ENCODE results near the gene ECHS1.
A peak's percentile ranks its signal among the peaks of the same experiment; 100 is the strongest.

Gene ECHS1

GRCh38 chr10:133405844-133406527 lies 32.8 kb upstream of the ECHS1 start:
- no peak for DNase-seq (ENCODE audit: low spot score in 2 of 2)
- Mint-ChIP-seq H3K27ac (ENCODE audit: low read depth) (peak overlapping the region; percentile 19), H3K4me3 (no peak overlapping the region), H3K4me1 (peaks cover 45% of the 10 kb centered on the region), H3K9me3 (no peaks in the 10 kb centered on the region), H3K27me3 (no peaks in the 10 kb centered on the region), H3K36me3 (ENCODE audit: insufficient read depth) (peaks cover 33% of the 10 kb centered on the region)
- no peak for ATAC-seq (replicated peaks; ENCODE audit: extremely low read depth, poor library complexity, severe bottlenecking)

GRCh38 chr10:133405272-133405671 lies 32.1 kb upstream of the ECHS1 start:
- DNase-seq (ENCODE audit: low spot score in 2 of 2), result no peak
- no peak for ATAC-seq (replicated peaks; ENCODE audit: extremely low read depth, poor library complexity, severe bottlenecking)
- peaks cover 35% of the 10 kb centered on the region for H3K36me3 Mint-ChIP-seq (ENCODE audit: insufficient read depth)
- peaks cover 51% of the 10 kb centered on the region for H3K4me1 Mint-ChIP-seq
- no peak overlapping the region for H3K4me3 Mint-ChIP-seq
- H3K9me3 Mint-ChIP-seq, result no peaks in the 10 kb centered on the region
- H3K27me3 Mint-ChIP-seq, result no peaks in the 10 kb centered on the region
- H3K27ac Mint-ChIP-seq (ENCODE audit: low read depth), result no peak overlapping the region

- Mint-ChIP-seq H3K27ac (ENCODE audit: low read depth) (no peak overlapping the region), H3K4me1 (peaks cover 42% of the 10 kb centered on the region), H3K27me3 (no peaks in the 10 kb centered on the region), H3K9me3 (no peaks in the 10 kb centered on the region), H3K4me3 (no peak overlapping the region), H3K36me3 (ENCODE audit: insufficient read depth) (peaks cover 38% of the 10 kb centered on the region)
- ATAC-seq (replicated peaks; ENCODE audit: extremely low read depth, poor library complexity, severe bottlenecking) (no peak), DNase-seq (ENCODE audit: low spot score in 2 of 2) (no peak)
Observed at GRCh38 chr10:133403784-133404183, 30.6 kb upstream of the ECHS1 start.

- Mint-ChIP-seq H3K4me3 (no peak overlapping the region), H3K27me3 (no peaks in the 10 kb centered on the region), H3K4me1 (peaks cover 39% of the 10 kb centered on the region), H3K36me3 (ENCODE audit: insufficient read depth) (peaks cover 37% of the 10 kb centered on the region), H3K27ac (ENCODE audit: low read depth) (no peak overlapping the region), H3K9me3 (no peaks in the 10 kb centered on the region)
- no peak for DNase-seq (ENCODE audit: low spot score in 2 of 2)
- no peak for ATAC-seq (replicated peaks; ENCODE audit: extremely low read depth, poor library complexity, severe bottlenecking)
Observed at GRCh38 chr10:133403359-133403758, 30.2 kb upstream of the ECHS1 start.

- no peak for ATAC-seq (replicated peaks; ENCODE audit: extremely low read depth, poor library complexity, severe bottlenecking)
- Mint-ChIP-seq H3K27ac (ENCODE audit: low read depth) (peak overlapping the region; percentile 79), H3K4me1 (peaks cover 31% of the 10 kb centered on the region), H3K4me3 (no peak overlapping the region), H3K9me3 (no peaks in the 10 kb centered on the region), H3K27me3 (no peaks in the 10 kb centered on the region), H3K36me3 (ENCODE audit: insufficient read depth) (peaks cover 36% of the 10 kb centered on the region)
- no peak for DNase-seq (ENCODE audit: low spot score in 2 of 2)
Observed at GRCh38 chr10:133401981-133402725, 29.0 kb upstream of the ECHS1 start.

GRCh38 chr10:133401500-133401899 lies 28.3 kb upstream of the ECHS1 start:
- no peak overlapping the region for H3K4me3 Mint-ChIP-seq
- H3K27me3 Mint-ChIP-seq, result no peaks in the 10 kb centered on the region
- H3K4me1 Mint-ChIP-seq, result peaks cover 32% of the 10 kb centered on the region
- H3K27ac Mint-ChIP-seq (ENCODE audit: low read depth), result peak overlapping the region; percentile 79
- H3K36me3 Mint-ChIP-seq (ENCODE audit: insufficient read depth), result peaks cover 32% of the 10 kb centered on the region
- DNase-seq (ENCODE audit: low spot score in 2 of 2) (no peak), ATAC-seq (replicated peaks; ENCODE audit: extremely low read depth, poor library complexity, severe bottlenecking) (no peak)
- no peaks in the 10 kb centered on the region for H3K9me3 Mint-ChIP-seq

GRCh38 chr10:133400624-133401424 lies 27.7 kb upstream of the ECHS1 start:
- DNase-seq (ENCODE audit: low spot score in 2 of 2) (no peak), ATAC-seq (replicated peaks; ENCODE audit: extremely low read depth, poor library complexity, severe bottlenecking) (no peak)
- peaks cover 27% of the 10 kb centered on the region for H3K4me1 Mint-ChIP-seq
- H3K36me3 Mint-ChIP-seq (ENCODE audit: insufficient read depth), result peaks cover 32% of the 10 kb centered on the region
- peak overlapping the region; percentile 79 for H3K27ac Mint-ChIP-seq (ENCODE audit: low read depth)
- H3K4me3 Mint-ChIP-seq, result no peak overlapping the region
- no peaks in the 10 kb centered on the region for H3K27me3 Mint-ChIP-seq
- H3K9me3 Mint-ChIP-seq, result no peaks in the 10 kb centered on the region

GRCh38 chr10:133399123-133399601 lies 26.0 kb upstream of the ECHS1 start:
- H3K36me3 Mint-ChIP-seq (ENCODE audit: insufficient read depth), result peaks cover 34% of the 10 kb centered on the region
- no peak overlapping the region for H3K4me3 Mint-ChIP-seq
- no peaks in the 10 kb centered on the region for H3K9me3 Mint-ChIP-seq
- no peaks in the 10 kb centered on the region for H3K27me3 Mint-ChIP-seq
- no peak for DNase-seq (ENCODE audit: low spot score in 2 of 2)
- peaks cover 32% of the 10 kb centered on the region for H3K4me1 Mint-ChIP-seq
- H3K27ac Mint-ChIP-seq (ENCODE audit: low read depth), result no peak overlapping the region
- ATAC-seq (replicated peaks; ENCODE audit: extremely low read depth, poor library complexity, severe bottlenecking), result no peak

GRCh38 chr10:133397938-133398337 lies 24.8 kb upstream of the ECHS1 start:
- H3K27me3 Mint-ChIP-seq, result no peaks in the 10 kb centered on the region
- no peak for DNase-seq (ENCODE audit: low spot score in 2 of 2)
- no peak for ATAC-seq (replicated peaks; ENCODE audit: extremely low read depth, poor library complexity, severe bottlenecking)
- peaks cover 30% of the 10 kb centered on the region for H3K36me3 Mint-ChIP-seq (ENCODE audit: insufficient read depth)
- no peak overlapping the region for H3K4me3 Mint-ChIP-seq
- H3K9me3 Mint-ChIP-seq, result no peaks in the 10 kb centered on the region
- H3K27ac Mint-ChIP-seq (ENCODE audit: low read depth), result no peak overlapping the region
- H3K4me1 Mint-ChIP-seq, result peaks cover 32% of the 10 kb centered on the region

- Mint-ChIP-seq H3K9me3 (no peaks in the 10 kb centered on the region), H3K4me3 (peak overlapping the region; percentile 88), H3K27me3 (no peaks in the 10 kb centered on the region), H3K27ac (ENCODE audit: low read depth) (no peak overlapping the region), H3K36me3 (ENCODE audit: insufficient read depth) (peaks cover 27% of the 10 kb centered on the region), H3K4me1 (peaks cover 36% of the 10 kb centered on the region)
- DNase-seq (ENCODE audit: low spot score in 2 of 2) (no peak), ATAC-seq (replicated peaks; ENCODE audit: extremely low read depth, poor library complexity, severe bottlenecking) (no peak)
Observed at GRCh38 chr10:133396035-133396624, 23.0 kb upstream of the ECHS1 start.

- ATAC-seq (replicated peaks; ENCODE audit: extremely low read depth, poor library complexity, severe bottlenecking) (no peak), DNase-seq (ENCODE audit: low spot score in 2 of 2) (no peak)
- H3K27ac Mint-ChIP-seq (ENCODE audit: low read depth), result peak overlapping the region; percentile 91
- H3K4me1 Mint-ChIP-seq, result peaks cover 41% of the 10 kb centered on the region
- peak overlapping the region; percentile 88 for H3K4me3 Mint-ChIP-seq
- H3K27me3 Mint-ChIP-seq, result no peaks in the 10 kb centered on the region
- no peaks in the 10 kb centered on the region for H3K9me3 Mint-ChIP-seq
- H3K36me3 Mint-ChIP-seq (ENCODE audit: insufficient read depth), result peaks cover 24% of the 10 kb centered on the region
Observed at GRCh38 chr10:133394801-133395221, 21.7 kb upstream of the ECHS1 start.

GRCh38 chr10:133394064-133394663 lies 21.0 kb upstream of the ECHS1 start, which contains the start of gene MTG1:
MTG1 (plus strand) TSS chr10:133394157; CDS start chr10:133394221, 64 bp downstream.
- no peaks in the 10 kb centered on the region for H3K9me3 Mint-ChIP-seq
- peak within 1 kb of the TSS; percentile 88 for H3K4me3 Mint-ChIP-seq
- ATAC-seq (replicated peaks; ENCODE audit: extremely low read depth, poor library complexity, severe bottlenecking) (peak; percentile 33), DNase-seq (ENCODE audit: low spot score in 2 of 2) (peak; percentile 79 to 81)
- peak within 1 kb of the TSS; percentile 91 for H3K27ac Mint-ChIP-seq (ENCODE audit: low read depth)
- peaks cover 23% of the 10 kb centered on the region for H3K36me3 Mint-ChIP-seq (ENCODE audit: insufficient read depth)
- no peaks in the 10 kb centered on the region for H3K27me3 Mint-ChIP-seq
- H3K4me1 Mint-ChIP-seq, result peaks cover 45% of the 10 kb centered on the region
